SK-N-SH (cell line): Measurements from ENCODE around the gene ATP7B. TPM values are rescaled to one million over a fixed set of nuclear protein-coding genes. Genes with fewer than 3 reads are reported as not detected.

Experiments
- CTCF ChIA-PET: fragments of 300-600, 350-600 bp; formaldehyde crosslinking; extraction: SDS; loops from one replicate; lab custom pipeline; 2021; lab: Yijun Ruan, JAX
- POLR2A ChIA-PET: fragments of 350-600 bp; sonication (Branson Sonifier 250); formaldehyde crosslinking; extraction: SDS; loops from one replicate; lab custom pipeline; 2020; ENCODE audit warnings: antibody characterized with exemption, inconsistent platforms; lab: Yijun Ruan, JAX
- DNase-seq: peaks from one replicate; pipeline ENCODE4 v3.0.0; 2012
- H2AFZ ChIP-seq: fragments of 200-600 bp; sonication (generic); 2 replicates; pipeline ENCODE4 v1.8.1; 2016; ENCODE audit warnings: antibody characterized with exemption, mild to moderate bottlenecking, low read depth
- H3F3A ChIP-seq: fragments of 200-600 bp; sonication (generic); replicated peaks from 2 replicates; pipeline ENCODE3; 2016; ENCODE audit warnings: antibody characterized with exemption, mild to moderate bottlenecking; ENCODE audit not compliant: insufficient read depth
- H3K27ac ChIP-seq, 2 experiments: fragments of 200-500 bp in 1 of 2; fragments of 200-600 bp in 1 of 2; sonication (Bioruptor generic) in 1 of 2; sonication (generic), shearing (Covaris generic) in 1 of 2; 2 replicates each; pipeline versions ENCODE4 v1.5.1 to v1.6.1; 2014 to 2016; ENCODE audit warnings: low read depth in 2 of 2, inconsistent platforms in 1 of 2, low read length in 1 of 2, mild to moderate bottlenecking in 1 of 2, mixed read lengths in 1 of 2
- H3K27me3 ChIP-seq: fragments of 200-600 bp; sonication (generic), shearing (Covaris generic); 2 replicates; pipeline ENCODE4 v1.6.1; 2016; ENCODE audit warnings: mixed run types; ENCODE audit not compliant: insufficient read depth
- H3K36me3 ChIP-seq, 2 experiments: fragments of 200-500 bp in 1 of 2; fragments of 200-600 bp in 1 of 2; sonication (Bioruptor generic) in 1 of 2; sonication (generic) in 1 of 2; replicated peaks in 1 of 2; 2 replicates each; pipeline versions ENCODE3 to v1.5.1; 2014 to 2016; ENCODE audit warnings: low read length in 1 of 2, mild to moderate bottlenecking in 1 of 2; ENCODE audit not compliant: insufficient read depth in 2 of 2, control insufficient read depth in 1 of 2
- H3K4me1 ChIP-seq, 2 experiments: fragments of 200-500 bp in 1 of 2; fragments of 200-600 bp in 1 of 2; sonication (Bioruptor generic) in 1 of 2; sonication (generic), shearing (Covaris generic) in 1 of 2; 2 replicates each; pipeline versions ENCODE4 v1.5.1 to v1.6.1; 2014 to 2016; ENCODE audit warnings: low read depth in 1 of 2, low read length in 1 of 2, mixed run types in 1 of 2; ENCODE audit not compliant: insufficient read depth in 2 of 2, control insufficient read depth in 1 of 2
- H3K4me2 ChIP-seq: fragments of 200-600 bp; sonication (generic), shearing (Covaris generic); 2 replicates; pipeline ENCODE4 v1.6.1; 2017; ENCODE audit warnings: mixed run types
- H3K4me3 ChIP-seq, 2 experiments: fragments of 200-500 bp in 1 of 2; fragments of 200-600 bp in 1 of 2; sonication (Bioruptor generic) in 1 of 2; sonication (generic), shearing (Covaris generic) in 1 of 2; 2 replicates each; pipeline versions ENCODE4 v1.5.1 to v1.8.1; 2014 to 2016; ENCODE audit warnings: low read depth in 2 of 2, inconsistent platforms in 1 of 2, low read length in 1 of 2, mild to moderate bottlenecking in 1 of 2, mixed read lengths in 1 of 2, moderate library complexity in 1 of 2
- H3K79me2 ChIP-seq: fragments of 200-600 bp; sonication (generic); 2 replicates; pipeline ENCODE4 v1.8.1; 2017; ENCODE audit warnings: mild to moderate bottlenecking; ENCODE audit not compliant: insufficient read depth
- H3K9ac ChIP-seq: fragments of 200-600 bp; sonication (generic); 2 replicates; pipeline ENCODE4 v1.6.1; 2017; ENCODE audit warnings: mixed run types
- H3K9me2 ChIP-seq: fragments of 200-600 bp; sonication (generic); 2 replicates; pipeline ENCODE4 v1.6.1; 2017; ENCODE audit warnings: mixed run types
- H3K9me3 ChIP-seq: fragments of 200-600 bp; sonication (generic); 2 replicates; pipeline ENCODE4 v1.6.1; 2017; ENCODE audit warnings: mixed run types, mild to moderate bottlenecking, moderate library complexity
- H4K20me1 ChIP-seq: fragments of 200-600 bp; sonication (generic); 2 replicates; pipeline ENCODE4 v1.6.1; 2017; ENCODE audit warnings: mild to moderate bottlenecking, mixed run types; ENCODE audit not compliant: insufficient read depth
- CHD2 ChIP-seq: fragments of 150-350 bp; IDR thresholded peaks from 2 replicates; pipeline ENCODE4 v1.6.1; 2018; ENCODE audit warnings: low read length; ENCODE audit not compliant: partially characterized antibody
- ELF1 ChIP-seq: IDR thresholded peaks from 2 replicates; pipeline ENCODE4 v1.4.0; 2012
- FOSL2 ChIP-seq: IDR thresholded peaks from 2 replicates; pipeline ENCODE4 v1.4.0; 2012; ENCODE audit warnings: low read depth, mild to moderate bottlenecking, moderate library complexity, borderline replicate concordance
- FOXJ3 ChIP-seq: sonication (generic); formaldehyde crosslinking; IDR thresholded peaks from 2 replicates; pipeline ENCODE4 v1.5.1; 2020; ENCODE audit warnings: mild to moderate bottlenecking, missing genetic modification reagents
- GABPA ChIP-seq: IDR thresholded peaks from 2 replicates; pipeline ENCODE4 v1.4.0; 2012; ENCODE audit warnings: low read depth, mild to moderate bottlenecking
- GATA2 ChIP-seq: sonication (generic); formaldehyde crosslinking; IDR thresholded peaks from 2 replicates; pipeline ENCODE4 v1.5.0; 2020; ENCODE audit warnings: mild to moderate bottlenecking, missing genetic modification reagents
- IRF3 ChIP-seq: fragments of 150-350 bp; IDR thresholded peaks from 2 replicates; pipeline ENCODE4 v1.6.1; 2016; ENCODE audit warnings: mild to moderate bottlenecking, low read depth, low read length
- MAX ChIP-seq: IDR thresholded peaks from 2 replicates; pipeline ENCODE4 v1.4.0; 2012; ENCODE audit warnings: low read depth
- MEF2A ChIP-seq: IDR thresholded peaks from 2 replicates; pipeline ENCODE4 v1.4.0; 2012; ENCODE audit warnings: low read depth, borderline replicate concordance
- MXI1 ChIP-seq: IDR thresholded peaks from 2 replicates; pipeline ENCODE4 v1.6.1; 2012; ENCODE audit warnings: mild to moderate bottlenecking, low read depth, low read length, improper control_type of control experiment
- NFIC ChIP-seq: IDR thresholded peaks from 2 replicates; pipeline ENCODE4 v1.4.0; 2012; ENCODE audit warnings: borderline replicate concordance
- NRF1 ChIP-seq: IDR thresholded peaks from 2 replicates; pipeline ENCODE4 v1.6.1; 2012; ENCODE audit warnings: low read depth, mild to moderate bottlenecking, low read length
- PBX3 ChIP-seq: IDR thresholded peaks from 2 replicates; pipeline ENCODE4; 2012
- POLR2AphosphoS5 ChIP-seq: IDR thresholded peaks from 2 replicates; pipeline ENCODE4 v1.6.1; 2012; ENCODE audit warnings: low read depth, low read length
- RFX5 ChIP-seq: IDR thresholded peaks from 2 replicates; pipeline ENCODE4 v1.6.1; 2012; ENCODE audit warnings: mild to moderate bottlenecking, improper control_type of control experiment, low read length
- RXRA ChIP-seq: IDR thresholded peaks from 2 replicates; pipeline ENCODE4 v1.4.0; 2012; ENCODE audit warnings: low read depth, mild to moderate bottlenecking, borderline replicate concordance
- SMC3 ChIP-seq: IDR thresholded peaks from 2 replicates; pipeline ENCODE4 v1.6.1; 2012; ENCODE audit warnings: low read depth, low read length, improper control_type of control experiment
- TCF12 ChIP-seq: IDR thresholded peaks from 2 replicates; pipeline ENCODE4 v1.4.0; 2012
- TEAD4 ChIP-seq: IDR thresholded peaks from 2 replicates; pipeline ENCODE4 v1.4.0; 2012; ENCODE audit warnings: mild to moderate bottlenecking, borderline replicate concordance; ENCODE audit not compliant: insufficient read depth
- WGBS: methylation state at CpG from one replicate; pipeline ENCODE4 v1.1.6; 2017; ENCODE audit warnings: low lambda C conversion rate; 5-methylcytosine and 5-hydroxymethylcytosine counted together
- polyA plus RNA-seq, 3 experiments: library from polyadenylated mRNA; depleted of rRNA; stranded (reverse); fragments of >200 nt; gene quantifications; 2 replicates each; pipeline ENCODE4 v1.2.3, GENCODE V29; 2012
- TF ChIP-seq, protein P1 (sequence below): fragments of 200-600 bp; sonication (generic); IDR thresholded peaks from 2 replicates; pipeline ENCODE4 v1.6.1; 2017; ENCODE audit warnings: antibody characterized with exemption, mild to moderate bottlenecking, moderate library complexity

Gene ATP7B
- polyA plus RNA-seq, 1 of the 3 experiments (the other 2 are of a cell fraction), result 4.4 TPM

DNA sequence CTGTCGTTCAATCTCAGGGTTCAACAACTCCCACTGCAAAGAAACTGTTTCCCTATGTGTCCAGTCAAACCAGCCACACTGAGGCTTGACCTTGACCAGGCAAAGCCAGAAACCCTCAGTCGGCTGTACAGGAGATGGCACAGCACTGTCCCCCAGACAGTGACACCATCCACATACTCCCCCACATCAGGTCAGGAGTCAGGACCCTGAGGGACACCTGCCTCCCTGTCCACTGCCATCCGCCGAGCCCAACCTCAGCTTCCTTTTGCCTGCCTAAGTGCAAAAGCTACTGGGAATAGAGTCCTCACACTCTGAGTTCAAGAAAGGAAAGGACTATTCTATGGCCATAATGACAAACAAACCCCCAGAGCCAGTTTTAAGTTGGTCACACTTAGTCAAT, 66.8 kb downstream of the ATP7B start:
- H3K9me2 ChIP-seq, result no peaks in the 10 kb centered on the region
- TF ChIP-seq, protein P1, sequence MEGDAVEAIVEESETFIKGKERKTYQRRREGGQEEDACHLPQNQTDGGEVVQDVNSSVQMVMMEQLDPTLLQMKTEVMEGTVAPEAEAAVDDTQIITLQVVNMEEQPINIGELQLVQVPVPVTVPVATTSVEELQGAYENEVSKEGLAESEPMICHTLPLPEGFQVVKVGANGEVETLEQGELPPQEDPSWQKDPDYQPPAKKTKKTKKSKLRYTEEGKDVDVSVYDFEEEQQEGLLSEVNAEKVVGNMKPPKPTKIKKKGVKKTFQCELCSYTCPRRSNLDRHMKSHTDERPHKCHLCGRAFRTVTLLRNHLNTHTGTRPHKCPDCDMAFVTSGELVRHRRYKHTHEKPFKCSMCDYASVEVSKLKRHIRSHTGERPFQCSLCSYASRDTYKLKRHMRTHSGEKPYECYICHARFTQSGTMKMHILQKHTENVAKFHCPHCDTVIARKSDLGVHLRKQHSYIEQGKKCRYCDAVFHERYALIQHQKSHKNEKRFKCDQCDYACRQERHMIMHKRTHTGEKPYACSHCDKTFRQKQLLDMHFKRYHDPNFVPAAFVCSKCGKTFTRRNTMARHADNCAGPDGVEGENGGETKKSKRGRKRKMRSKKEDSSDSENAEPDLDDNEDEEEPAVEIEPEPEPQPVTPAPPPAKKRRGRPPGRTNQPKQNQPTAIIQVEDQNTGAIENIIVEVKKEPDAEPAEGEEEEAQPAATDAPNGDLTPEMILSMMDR, result no peak
- TF ChIP-seq ELF1 (no peak), SMC3 (no peak), FOSL2 (no peak)
- POLR2A ChIA-PET, result no interaction called here
- no peak overlapping the region for H3K4me3 ChIP-seq
- H2AFZ ChIP-seq, result no peak overlapping the region
- H3K4me2 ChIP-seq, result no peak overlapping the region
- no peaks in the 10 kb centered on the region for H4K20me1 ChIP-seq
- CTCF ChIA-PET, result interaction anchor here (1.1 kb wide), 1 partner anchor 10 kb away, joined by 3 read pairs; no protein-coding TSS in a partner anchor
- no peak overlapping the region for H3K27ac ChIP-seq
- no peaks in the 10 kb centered on the region for H3K27me3 ChIP-seq
- H3K36me3 ChIP-seq, result peaks cover 0 to 2% of the 10 kb centered on the region in 2 experiments
- no peaks in the 10 kb centered on the region for H3F3A ChIP-seq
- H3K9me3 ChIP-seq, result no peaks in the 10 kb centered on the region
- no peaks in the 10 kb centered on the region for H3K79me2 ChIP-seq
- no peaks in the 10 kb centered on the region for H3K4me1 ChIP-seq
- no peak for DNase-seq
- H3K9ac ChIP-seq, result no peak overlapping the region
- WGBS, result 61% methylated on average over 2 of the region's 4 CpGs

DNA sequence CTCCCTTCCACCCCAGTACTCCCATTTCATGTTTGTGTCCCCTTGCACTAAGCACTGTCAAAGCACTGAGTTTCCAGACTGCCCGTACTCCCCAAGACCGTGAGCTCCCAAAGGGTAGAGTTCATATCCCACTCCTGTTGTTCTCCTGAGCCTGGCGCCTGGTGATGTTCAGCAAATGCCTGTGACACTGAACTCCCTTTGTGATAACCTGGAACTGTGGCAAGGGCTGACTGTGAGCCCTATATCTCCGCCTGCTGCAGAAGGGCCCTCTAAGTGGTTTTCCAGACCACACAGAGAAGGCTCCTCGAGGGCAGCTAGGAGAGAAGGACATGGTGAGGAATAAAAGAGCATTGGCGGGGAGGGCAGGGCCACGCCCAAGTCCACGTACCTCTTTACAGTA, 67.5 kb downstream of the ATP7B start:
- no peak for TF ChIP-seq PBX3
- no peak for TF ChIP-seq FOXJ3 (CRISPR knock-in tag)
- no peak for TF ChIP-seq GATA2 (CRISPR knock-in tag)
- no peak for TF ChIP-seq TCF12
- TF ChIP-seq CHD2, result no peak
- TF ChIP-seq POLR2AphosphoS5, result no peak
- no peak for TF ChIP-seq MAX
- no peak for TF ChIP-seq NFIC
- no peak for TF ChIP-seq NRF1
- no peak for TF ChIP-seq RFX5
- no peak for TF ChIP-seq IRF3
- no peak for TF ChIP-seq MXI1
- no peak for TF ChIP-seq TEAD4
- TF ChIP-seq RXRA, result no peak
- no peak for TF ChIP-seq MEF2A
- no peak for TF ChIP-seq GABPA
- H2AFZ ChIP-seq, result no peak overlapping the region
- H3K27ac ChIP-seq, result no peak overlapping the region
- H3K79me2 ChIP-seq, result no peaks in the 10 kb centered on the region
- H3K4me1 ChIP-seq, result no peaks in the 10 kb centered on the region
- H3K4me3 ChIP-seq, result no peak overlapping the region
- no peak overlapping the region for H3K9ac ChIP-seq
- POLR2A ChIA-PET, result no interaction called here
- H3K27me3 ChIP-seq, result no peaks in the 10 kb centered on the region
- peaks cover 0 to 2% of the 10 kb centered on the region in 2 experiments for H3K36me3 ChIP-seq
- no peaks in the 10 kb centered on the region for H3K9me3 ChIP-seq
- CTCF ChIA-PET, result no interaction called here
- 61% methylated on average over 8 of the region's 8 CpGs for WGBS
- H3F3A ChIP-seq, result no peaks in the 10 kb centered on the region
- H3K9me2 ChIP-seq, result no peaks in the 10 kb centered on the region
- no peaks in the 10 kb centered on the region for H4K20me1 ChIP-seq
- no peak overlapping the region for H3K4me2 ChIP-seq
- no peak for DNase-seq
